PC-3 (cell line): ENCODE data around the gene STIM1.

Source experiments
- CTCF ChIP-seq: fragments of 300-600 bp; sonication (generic); conservative IDR thresholded peaks from 2 replicates; pipeline ENCODE4 v1.5.1; 2017; ENCODE audit warnings: antibody characterized with exemption, low read depth, mild to moderate bottlenecking, low read length
- EZH2 ChIP-seq: fragments of 300-600 bp; sonication (generic); IDR thresholded peaks from one replicate; pipeline ENCODE4 v1.6.1; 2017; ENCODE audit warnings: antibody characterized with exemption, mild to moderate bottlenecking, low read length; ENCODE audit not compliant: unreplicated experiment
- EZH2phosphoT487 ChIP-seq: fragments of 300-600 bp; sonication (generic); IDR thresholded peaks from 2 replicates; pipeline ENCODE4 v1.6.1; 2018; ENCODE audit warnings: mild to moderate bottlenecking, antibody characterized with exemption, low read length, borderline replicate concordance

- TF ChIP-seq CTCF = no peak
- no peak for TF ChIP-seq EZH2phosphoT487
- no peak for TF ChIP-seq EZH2
Measured at GRCh38 chr11:3859373-3859881, 4.0 kb downstream of the STIM1 start.
